K562 (cell line): ENCODE measurements around the gene AMDHD2. TPM values are rescaled to one million over a fixed set of nuclear protein-coding genes. Genes with fewer than 3 reads are reported as not detected.

Source experiments
- BCOR ChIP-seq: fragments of 450-650 bp; IDR thresholded peaks from 2 replicates; pipeline ENCODE4 v1.6.1; 2016
- CREB1 ChIP-seq, 2 experiments: sonication (generic) in 1 of 2; formaldehyde crosslinking in 1 of 2; IDR thresholded peaks; 2 replicates each; pipeline versions ENCODE4 v1.6.1 to v1.8.0; 2012 to 2022; ENCODE audit warnings: inconsistent platforms in 1 of 2, mild to moderate bottlenecking in 1 of 2, missing genetic modification reagents in 1 of 2, moderate library complexity in 1 of 2
- HCFC1 ChIP-seq: IDR thresholded peaks from 2 replicates; pipeline ENCODE4 v1.6.1; 2012; ENCODE audit warnings: low read depth, low read length, improper control_type of control experiment
- HNRNPLL ChIP-seq: fragments of 200-400 bp; formaldehyde crosslinking; IDR thresholded peaks from 2 replicates; pipeline ENCODE4 v1.6.1; 2017; ENCODE audit warnings: low read length, low read depth, mild to moderate bottlenecking; ENCODE audit not compliant: poor library complexity, severe bottlenecking
- KLF10 ChIP-seq: fragments of 250-450 bp; sonication (Bioruptor Pico); IDR thresholded peaks from 2 replicates; pipeline ENCODE4 v1.6.1; 2021; ENCODE audit warnings: matching md5 sums
- MCM2 ChIP-seq: fragments of 450-650 bp; IDR thresholded peaks from 2 replicates; pipeline ENCODE4 v1.6.1; 2017; ENCODE audit warnings: low read depth, mild to moderate bottlenecking
- MCM7 ChIP-seq, 2 experiments: fragments of 450-650 bp; IDR thresholded peaks; 2 replicates each; pipeline ENCODE4 v1.6.1; 2016 to 2018
- MEIS2 ChIP-seq: fragments of 450-650 bp; IDR thresholded peaks from 2 replicates; pipeline ENCODE4 v1.6.1; 2014; ENCODE audit warnings: mild to moderate bottlenecking; ENCODE audit not compliant: partially characterized antibody
- POLR2AphosphoS2 ChIP-seq: IDR thresholded peaks from 2 replicates; pipeline ENCODE4 v1.6.1; 2012; ENCODE audit warnings: low read length, improper control_type of control experiment
- PPARD ChIP-seq: fragments of 250-450 bp; sonication (Bioruptor Pico); IDR thresholded peaks from 2 replicates; pipeline ENCODE4 v1.8.0; 2022; ENCODE audit warnings: inconsistent platforms, mild to moderate bottlenecking, moderate library complexity
- SRF ChIP-seq, 2 experiments: fragments of 250-450, 450-650 bp in 1 of 2; sonication (Bioruptor Pico) in 1 of 2; sonication (generic) in 1 of 2; formaldehyde crosslinking; IDR thresholded peaks; 2 replicates each; pipeline versions ENCODE4 v1.5.0 to v1.5.1; 2020 to 2022; ENCODE audit warnings: mild to moderate bottlenecking in 1 of 2, missing genetic modification reagents in 1 of 2
- SUPT5H ChIP-seq: fragments of 450-650 bp; IDR thresholded peaks from 2 replicates; pipeline ENCODE4 v1.6.1; 2016
- ZBTB7A ChIP-seq: IDR thresholded peaks from 2 replicates; pipeline ENCODE4 v1.6.1; 2011; ENCODE audit warnings: low read depth, mild to moderate bottlenecking, low read length, moderate library complexity, borderline replicate concordance; ENCODE audit not compliant: control insufficient read depth
- ZNF263 ChIP-seq: sonication (generic); formaldehyde crosslinking; IDR thresholded peaks from 2 replicates; pipeline ENCODE4 v1.8.0; 2022; ENCODE audit warnings: mild to moderate bottlenecking, missing genetic modification reagents, borderline replicate concordance
- polyA plus RNA-seq, 8 experiments: library from polyadenylated mRNA; depleted of rRNA in 4 of 8; stranded (reverse) in 5 of 8; unstranded in 3 of 8; fragments of >200 nt; fragmentation: Nextera tagmentation in 2 of 8; fragmentation: Illumina TruSeq in 1 of 8; extraction: Ambion mirVana in 2 of 8; extraction: Trizol in 1 of 8; gene quantifications; 2 replicates each; pipeline versions ENCODE4 v1.2.1 to v1.2.3, GENCODE V29; 2011 to 2014; ENCODE audit warnings: inconsistent platforms in 1 of 8, missing spikeins in 1 of 8
- total RNA-seq, 7 experiments: library from RNA; depleted of rRNA in 6 of 7; stranded (reverse); fragments of >200 nt in 6 of 7; fragmentation: Illumina TruSeq in 2 of 7; extraction: Trizol in 2 of 7; gene quantifications; 2 replicates each; pipeline versions ENCODE4 v1.2.1 to v1.2.3, GENCODE V29; 2011 to 2021; ENCODE audit warnings: low replicate concordance in 1 of 7
- TF ChIP-seq, protein P1 (sequence below): fragments of 450-650 bp; formaldehyde crosslinking; IDR thresholded peaks from 2 replicates; pipeline ENCODE4 v1.4.0; 2022; ENCODE audit warnings: missing genetic modification characterization
- TF ChIP-seq, protein P2 (sequence below): fragments of 450-650 bp; IDR thresholded peaks from 2 replicates; pipeline ENCODE4 v1.6.1; 2016
- TF ChIP-seq, protein P3 (sequence below): fragments of 200-800 bp; sonication (Bioruptor generic); IDR thresholded peaks from 2 replicates; pipeline ENCODE4 v1.6.1; 2017; ENCODE audit warnings: missing genetic modification characterization, missing compliant biosample characterization
- TF ChIP-seq, protein P4 (sequence below): fragments of 250-450 bp; sonication (Bioruptor Pico); IDR thresholded peaks from 2 replicates; pipeline ENCODE4 v1.4.0; 2020; ENCODE audit warnings: mild to moderate bottlenecking, moderate library complexity

The AMDHD2 gene
- total and polyA plus RNA-seq, 9 of the 15 experiments (the other 6 are each of a cell fraction or from before 2014, with no cell fraction given) = 0.38 to 56.9 (median 18.3) TPM; not detected in 1

DNA sequence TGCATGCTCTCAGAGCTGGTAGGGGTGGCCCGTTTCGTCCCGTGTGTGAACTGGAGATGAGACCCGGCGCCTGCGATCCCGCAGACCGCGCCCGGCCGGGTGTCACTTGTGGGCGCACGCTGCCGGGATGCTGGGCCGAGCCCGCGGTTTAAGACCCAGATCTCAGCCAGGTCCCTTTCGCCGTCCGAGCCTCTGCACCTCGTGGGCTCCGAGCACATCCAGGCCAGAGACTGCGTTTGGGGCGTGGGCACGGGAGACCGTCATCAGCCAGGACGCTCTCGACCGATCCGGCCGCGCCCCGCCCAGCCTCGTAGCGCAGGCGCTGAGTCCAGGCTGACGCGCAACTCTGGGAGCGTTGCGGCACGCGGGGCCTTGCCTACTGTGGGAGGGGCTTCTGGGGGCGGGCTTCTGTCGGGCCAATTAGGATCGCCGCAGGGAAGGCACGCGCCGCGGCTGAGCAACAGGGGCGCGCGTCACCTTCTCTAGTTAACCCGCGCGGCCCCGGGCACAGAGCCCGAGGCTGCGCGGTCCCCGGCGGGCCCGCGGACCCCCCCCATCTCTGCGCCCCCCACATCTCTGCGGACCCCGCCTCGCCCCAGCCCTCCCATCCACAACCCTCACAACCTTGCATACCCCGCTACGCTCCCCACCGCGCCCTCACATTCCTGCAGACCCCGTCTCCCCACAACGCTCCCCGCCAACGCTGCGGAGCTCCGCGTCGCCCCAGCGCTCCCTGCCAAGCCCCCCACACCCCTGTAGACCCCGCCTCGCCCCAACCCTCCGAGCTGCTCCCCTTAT, 11.7 kb downstream of the AMDHD2 start (continued):
- TF ChIP-seq HNRNPLL (peak; percentile 60), ZNF263 (CRISPR knock-in tag) (peak; percentile 20; the same call in 1 of the 2 replicates), POLR2AphosphoS2 (peak; percentile 98), MCM2 (no peak), SRF (CRISPR knock-in tag; IDR thresholded peaks at IDR 0.05) (peak in 1 of 2 experiments; percentile 13; a peak in 1 of 4 replicates), KLF10 (no peak), SUPT5H (peak; percentile 52), MEIS2 (peak; percentile 84), PPARD (no peak), MCM7 (IDR thresholded peaks at IDR 0.05) (no peak), HCFC1 (0 out of 2 replicates have a peak, but pooled peaks have one; percentile 30), BCOR (no peak), CREB1 (IDR thresholded peaks at IDR 0.05) (peak; percentile 75), CREB1 (CRISPR knock-in tag; IDR thresholded peaks at IDR 0.05) (peak; percentile 83), ZBTB7A (peak; percentile 71; the same call in 1 of the 2 replicates)
- TF ChIP-seq, protein P1, sequence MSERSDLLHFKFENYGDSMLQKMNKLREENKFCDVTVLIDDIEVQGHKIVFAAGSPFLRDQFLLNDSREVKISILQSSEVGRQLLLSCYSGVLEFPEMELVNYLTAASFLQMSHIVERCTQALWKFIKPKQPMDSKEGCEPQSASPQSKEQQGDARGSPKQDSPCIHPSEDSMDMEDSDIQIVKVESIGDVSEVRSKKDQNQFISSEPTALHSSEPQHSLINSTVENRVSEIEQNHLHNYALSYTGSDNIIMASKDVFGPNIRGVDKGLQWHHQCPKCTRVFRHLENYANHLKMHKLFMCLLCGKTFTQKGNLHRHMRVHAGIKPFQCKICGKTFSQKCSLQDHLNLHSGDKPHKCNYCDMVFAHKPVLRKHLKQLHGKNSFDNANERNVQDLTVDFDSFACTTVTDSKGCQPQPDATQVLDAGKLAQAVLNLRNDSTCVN (CRISPR knock-in tag) = no peak
- TF ChIP-seq, protein P2, sequence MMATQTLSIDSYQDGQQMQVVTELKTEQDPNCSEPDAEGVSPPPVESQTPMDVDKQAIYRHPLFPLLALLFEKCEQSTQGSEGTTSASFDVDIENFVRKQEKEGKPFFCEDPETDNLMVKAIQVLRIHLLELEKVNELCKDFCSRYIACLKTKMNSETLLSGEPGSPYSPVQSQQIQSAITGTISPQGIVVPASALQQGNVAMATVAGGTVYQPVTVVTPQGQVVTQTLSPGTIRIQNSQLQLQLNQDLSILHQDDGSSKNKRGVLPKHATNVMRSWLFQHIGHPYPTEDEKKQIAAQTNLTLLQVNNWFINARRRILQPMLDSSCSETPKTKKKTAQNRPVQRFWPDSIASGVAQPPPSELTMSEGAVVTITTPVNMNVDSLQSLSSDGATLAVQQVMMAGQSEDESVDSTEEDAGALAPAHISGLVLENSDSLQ = peak; percentile 35; the same call in 1 of the 2 replicates
- TF ChIP-seq, protein P3, sequence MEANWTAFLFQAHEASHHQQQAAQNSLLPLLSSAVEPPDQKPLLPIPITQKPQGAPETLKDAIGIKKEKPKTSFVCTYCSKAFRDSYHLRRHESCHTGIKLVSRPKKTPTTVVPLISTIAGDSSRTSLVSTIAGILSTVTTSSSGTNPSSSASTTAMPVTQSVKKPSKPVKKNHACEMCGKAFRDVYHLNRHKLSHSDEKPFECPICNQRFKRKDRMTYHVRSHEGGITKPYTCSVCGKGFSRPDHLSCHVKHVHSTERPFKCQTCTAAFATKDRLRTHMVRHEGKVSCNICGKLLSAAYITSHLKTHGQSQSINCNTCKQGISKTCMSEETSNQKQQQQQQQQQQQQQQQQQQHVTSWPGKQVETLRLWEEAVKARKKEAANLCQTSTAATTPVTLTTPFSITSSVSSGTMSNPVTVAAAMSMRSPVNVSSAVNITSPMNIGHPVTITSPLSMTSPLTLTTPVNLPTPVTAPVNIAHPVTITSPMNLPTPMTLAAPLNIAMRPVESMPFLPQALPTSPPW (CRISPR knock-in tag) = peak; percentile 43; the same call in 1 of the 2 replicates
- TF ChIP-seq, protein P4, sequence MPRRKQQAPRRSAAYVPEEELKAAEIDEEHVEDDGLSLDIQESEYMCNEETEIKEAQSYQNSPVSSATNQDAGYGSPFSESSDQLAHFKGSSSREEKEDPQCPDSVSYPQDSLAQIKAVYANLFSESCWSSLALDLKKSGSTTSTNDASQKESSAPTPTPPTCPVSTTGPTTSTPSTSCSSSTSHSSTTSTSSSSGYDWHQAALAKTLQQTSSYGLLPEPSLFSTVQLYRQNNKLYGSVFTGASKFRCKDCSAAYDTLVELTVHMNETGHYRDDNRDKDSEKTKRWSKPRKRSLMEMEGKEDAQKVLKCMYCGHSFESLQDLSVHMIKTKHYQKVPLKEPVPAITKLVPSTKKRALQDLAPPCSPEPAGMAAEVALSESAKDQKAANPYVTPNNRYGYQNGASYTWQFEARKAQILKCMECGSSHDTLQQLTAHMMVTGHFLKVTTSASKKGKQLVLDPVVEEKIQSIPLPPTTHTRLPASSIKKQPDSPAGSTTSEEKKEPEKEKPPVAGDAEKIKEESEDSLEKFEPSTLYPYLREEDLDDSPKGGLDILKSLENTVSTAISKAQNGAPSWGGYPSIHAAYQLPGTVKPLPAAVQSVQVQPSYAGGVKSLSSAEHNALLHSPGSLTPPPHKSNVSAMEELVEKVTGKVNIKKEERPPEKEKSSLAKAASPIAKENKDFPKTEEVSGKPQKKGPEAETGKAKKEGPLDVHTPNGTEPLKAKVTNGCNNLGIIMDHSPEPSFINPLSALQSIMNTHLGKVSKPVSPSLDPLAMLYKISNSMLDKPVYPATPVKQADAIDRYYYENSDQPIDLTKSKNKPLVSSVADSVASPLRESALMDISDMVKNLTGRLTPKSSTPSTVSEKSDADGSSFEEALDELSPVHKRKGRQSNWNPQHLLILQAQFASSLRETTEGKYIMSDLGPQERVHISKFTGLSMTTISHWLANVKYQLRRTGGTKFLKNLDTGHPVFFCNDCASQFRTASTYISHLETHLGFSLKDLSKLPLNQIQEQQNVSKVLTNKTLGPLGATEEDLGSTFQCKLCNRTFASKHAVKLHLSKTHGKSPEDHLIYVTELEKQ (CRISPR knock-in tag) = no peak
